ENCODE data around the gene HOXD13.

The HOXD13 gene

GRCh38 chr2:176092270-176093144 is at the start of gene HOXD13:
TSS of gene HOXD13 (plus strand) at chr2:176092721. CDS start at chr2:176092891, 170 bp downstream.
- no peak for DNase-seq (ENCODE audit: low spot score)

DNA sequence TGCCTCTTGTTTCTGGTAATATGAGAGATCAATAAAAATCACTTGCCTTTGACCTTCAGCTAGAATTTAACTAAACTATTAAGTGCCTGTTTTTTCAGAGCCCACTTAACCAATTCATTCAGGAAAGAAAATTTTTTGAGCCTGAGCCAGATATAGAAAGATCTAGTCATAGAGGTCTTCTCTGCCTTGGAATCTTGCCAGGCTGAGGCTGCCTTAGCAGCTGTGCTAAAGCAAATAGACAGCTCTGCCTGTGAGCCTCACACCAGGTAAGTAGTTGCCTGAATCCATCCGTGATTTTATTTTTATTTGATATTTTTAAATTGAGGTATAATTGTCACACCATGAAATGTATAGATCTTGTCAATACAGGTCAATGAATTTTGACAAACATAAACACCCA is 36.1 kb upstream of the HOXD13 start:
- no peak for DNase-seq (ENCODE audit: low spot score)

DNA sequence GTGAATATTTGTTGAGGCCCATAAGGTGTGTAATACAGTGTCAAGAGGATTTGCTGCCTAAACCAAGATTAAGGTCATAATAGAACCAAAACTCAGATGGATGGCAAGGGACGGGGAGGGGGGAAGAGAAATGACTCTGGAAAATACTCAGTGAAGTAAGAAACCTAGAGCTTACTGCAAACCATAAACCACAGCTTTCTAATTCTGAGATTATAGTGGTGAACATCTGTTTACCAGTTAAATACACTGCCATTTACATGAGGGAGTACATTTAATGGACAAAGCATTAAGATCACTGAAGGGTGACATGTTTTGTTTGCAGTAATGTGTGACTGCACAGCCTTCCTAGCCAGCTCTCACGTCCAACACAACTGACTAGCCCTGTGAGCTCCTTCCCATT is 28.6 kb upstream of the HOXD13 start:
- DNase-seq (ENCODE audit: low spot score), result no peak

DNA sequence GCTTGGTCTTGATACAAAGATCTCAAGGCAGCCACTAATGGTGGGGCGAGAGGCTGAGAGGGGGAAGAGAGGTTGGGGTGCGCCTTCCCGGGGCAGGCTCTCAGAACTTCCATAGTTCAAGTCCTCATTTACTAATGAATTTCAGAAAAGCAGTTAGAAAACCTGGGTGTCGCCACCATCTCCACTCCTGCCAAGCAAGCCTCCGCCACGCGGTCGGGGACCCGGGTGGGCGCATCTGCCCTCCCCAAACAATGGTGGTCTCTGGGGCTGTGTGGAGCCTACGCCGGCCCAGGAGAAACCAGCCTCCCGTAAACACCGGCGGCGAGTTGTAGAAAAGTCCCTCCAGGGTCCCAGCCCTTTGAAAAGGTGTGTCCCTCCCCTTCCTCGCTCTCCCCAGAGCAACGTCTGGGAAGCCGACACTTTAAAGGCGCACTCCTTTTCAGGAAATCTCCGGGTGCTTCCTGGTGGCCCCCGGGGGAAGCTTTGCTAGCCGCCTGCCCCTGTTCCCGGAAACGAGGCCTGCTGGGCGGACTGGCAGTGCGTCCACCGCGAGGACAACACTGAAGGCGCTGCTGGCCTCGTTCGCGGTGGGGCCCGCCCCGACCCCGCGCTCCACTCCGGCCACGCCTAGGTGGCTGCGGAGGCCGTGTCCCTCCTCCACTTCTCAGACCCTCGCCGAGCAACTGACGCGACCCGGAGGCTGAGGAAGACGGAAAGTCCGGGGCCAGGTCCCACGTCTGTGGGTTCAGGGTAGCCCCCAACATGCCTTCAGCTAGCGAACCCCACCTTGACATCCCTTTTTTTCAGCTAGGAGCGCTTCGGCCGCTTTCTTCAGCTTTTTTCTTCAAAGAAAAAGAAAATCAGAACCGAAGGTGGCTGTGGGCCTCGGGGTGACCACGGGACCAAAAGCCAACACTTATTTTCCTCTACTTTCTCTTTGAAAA is 25.6 kb upstream of the HOXD13 start:
- no peak for DNase-seq (ENCODE audit: low spot score)

DNA sequence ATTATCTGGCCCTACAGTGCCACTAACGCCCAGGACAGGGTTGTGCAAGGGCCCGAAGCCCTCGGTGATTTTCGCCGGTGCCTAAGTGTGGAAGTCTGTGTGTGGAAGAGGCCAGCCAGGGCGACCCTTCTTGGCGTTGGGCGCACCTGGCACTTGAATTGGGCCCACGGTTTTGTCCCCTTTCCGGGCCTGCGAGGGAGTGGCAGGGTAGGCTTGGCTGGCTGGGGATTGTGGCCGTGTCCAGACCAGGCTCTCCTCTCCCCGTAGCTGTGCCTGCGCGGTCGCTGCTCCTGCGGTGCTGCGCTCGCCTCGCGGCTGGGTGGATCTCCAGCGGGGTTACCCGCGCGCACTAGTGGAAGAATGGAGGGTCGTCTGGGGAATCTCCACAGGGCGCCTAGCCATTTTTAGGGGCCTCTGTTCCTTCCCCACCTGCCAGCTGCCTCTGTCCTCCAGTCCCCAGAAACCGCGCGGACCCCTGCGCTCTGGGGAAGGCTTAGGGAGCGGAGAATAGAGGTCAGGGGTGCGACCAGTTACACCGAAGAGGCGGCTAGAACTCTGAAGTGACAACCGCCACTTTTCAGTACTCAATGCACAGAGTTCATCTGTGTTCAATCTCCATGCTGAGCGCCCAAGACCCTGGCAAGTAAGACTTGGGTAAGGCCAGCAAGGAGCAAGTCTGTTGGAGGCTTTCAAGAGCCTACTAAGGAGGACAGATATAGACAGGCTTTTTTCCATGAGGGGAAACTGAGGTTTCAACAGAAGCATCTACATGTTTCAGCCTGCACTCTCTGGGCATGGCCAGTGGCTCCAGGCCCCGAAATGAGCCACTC is 24.7 kb upstream of the HOXD13 start:
- no peak for DNase-seq (ENCODE audit: low spot score)

GRCh38 chr2:176068419-176068832 is 24.1 kb upstream of the HOXD13 start:
- no peak for DNase-seq (ENCODE audit: low spot score)

DNA sequence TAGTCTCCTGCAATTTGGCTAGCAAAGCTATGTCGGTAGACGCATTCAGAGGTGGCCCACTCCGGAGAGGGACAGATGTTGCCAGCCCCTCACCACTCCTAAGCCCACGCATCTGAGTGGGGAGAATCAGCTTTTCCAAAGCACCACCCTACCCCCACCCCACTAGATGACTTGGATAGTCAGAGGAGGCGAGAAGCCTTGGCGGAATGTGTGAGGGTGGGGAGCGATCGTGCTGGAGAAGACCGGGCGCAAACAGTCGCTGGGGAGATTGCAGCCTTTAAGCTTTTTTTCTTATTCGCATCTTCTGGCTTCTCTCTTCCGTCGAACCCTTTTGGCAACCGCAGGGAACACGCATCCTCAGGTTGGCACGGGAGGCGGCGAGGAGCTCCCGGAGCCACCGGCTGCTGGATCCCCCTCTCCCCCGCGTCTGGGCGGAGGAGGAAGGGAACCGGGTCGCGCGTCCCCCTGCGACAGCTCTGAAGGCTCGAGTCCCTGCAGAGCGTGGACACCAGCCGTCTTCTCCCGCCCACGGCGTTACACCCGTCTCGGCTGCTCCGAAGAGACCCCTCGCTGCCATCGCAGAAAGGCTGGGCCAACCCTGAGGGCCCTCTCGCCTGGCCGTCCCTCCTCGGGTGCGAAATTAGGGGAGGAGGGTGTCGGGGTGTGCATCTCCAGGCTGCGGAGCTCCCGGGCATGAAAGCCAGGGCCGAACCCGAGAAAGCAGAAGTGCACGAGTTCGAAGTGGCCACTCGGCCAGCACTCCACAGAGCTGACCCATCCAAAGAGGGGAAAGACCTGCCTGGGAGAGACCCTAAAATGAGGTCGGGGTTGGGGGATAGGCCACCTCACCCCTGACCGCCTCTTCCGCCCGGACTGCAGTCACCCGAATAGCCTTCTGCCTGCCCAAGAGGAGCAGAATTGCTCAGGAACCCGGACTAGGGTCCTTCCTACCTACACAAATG is 20.9 kb upstream of the HOXD13 start:
- DNase-seq (ENCODE audit: low spot score), result no peak

DNA sequence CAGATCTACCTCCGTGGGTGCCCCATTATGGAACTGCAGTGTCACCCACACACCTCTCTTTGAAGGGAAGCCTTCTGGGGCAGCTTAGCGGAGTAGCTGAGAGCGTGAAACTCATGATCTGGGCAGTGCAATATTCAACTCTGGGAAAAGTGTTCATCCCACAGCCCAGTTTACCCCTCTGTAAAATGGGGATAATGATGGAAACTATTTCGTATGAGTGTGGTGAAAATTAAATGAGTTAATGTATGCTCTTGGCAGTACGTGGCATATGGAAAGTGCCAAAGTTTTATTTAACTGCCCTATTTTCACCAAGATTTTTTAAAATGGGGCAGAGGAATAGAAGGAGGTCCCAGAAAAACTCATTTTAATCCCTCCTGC is 20.2 kb upstream of the HOXD13 start:
- no peak for DNase-seq (ENCODE audit: low spot score)

- no peak for DNase-seq (ENCODE audit: low spot score)
Measured at GRCh38 chr2:176072951-176073904, 19.3 kb upstream of the HOXD13 start.

DNA sequence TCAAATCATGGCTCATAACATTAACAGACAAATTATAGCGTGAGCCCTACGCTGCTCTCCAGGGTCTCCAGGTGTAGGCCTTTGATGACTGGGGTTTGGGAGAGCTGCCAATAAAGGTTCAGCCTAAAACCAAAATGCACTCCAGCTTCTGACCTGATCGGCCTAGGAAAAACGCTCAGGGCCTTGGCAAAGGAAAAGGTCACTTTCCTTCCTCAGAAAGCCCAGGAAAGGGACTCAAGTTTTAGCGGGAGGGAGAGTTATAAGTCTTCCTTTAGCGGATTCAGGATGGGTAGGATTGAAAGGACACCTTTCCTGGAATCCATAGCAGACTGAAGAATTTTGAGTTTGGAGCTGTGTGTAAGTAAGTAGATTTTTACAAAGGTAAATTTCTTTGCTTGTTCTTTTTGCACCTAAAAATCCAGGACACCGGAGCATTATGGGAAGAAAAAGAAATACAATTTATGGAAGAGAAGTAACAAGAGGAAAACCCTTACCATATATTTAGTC is 17.5 kb upstream of the HOXD13 start:
- no peak for DNase-seq (ENCODE audit: low spot score)

DNA sequence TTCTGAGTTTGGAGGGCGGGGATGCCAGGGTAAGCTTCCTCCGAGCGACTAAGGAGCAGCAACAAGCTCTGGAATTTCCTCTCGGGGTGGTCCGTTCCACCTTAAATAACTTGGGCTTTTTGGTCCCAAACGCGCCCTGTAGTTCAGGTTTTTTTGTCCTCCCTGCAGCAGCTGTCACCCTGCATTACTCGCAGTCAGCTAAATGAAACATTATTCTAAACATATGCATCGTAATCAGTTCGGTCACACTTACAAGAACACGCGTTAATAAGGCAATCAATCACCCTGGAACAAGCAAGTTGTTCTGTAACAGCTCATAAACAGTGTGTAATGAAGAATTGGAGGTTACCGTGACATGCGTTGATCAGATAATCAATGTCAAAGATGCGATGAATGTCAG is 17.0 kb upstream of the HOXD13 start:
- no peak for DNase-seq (ENCODE audit: low spot score)

DNA sequence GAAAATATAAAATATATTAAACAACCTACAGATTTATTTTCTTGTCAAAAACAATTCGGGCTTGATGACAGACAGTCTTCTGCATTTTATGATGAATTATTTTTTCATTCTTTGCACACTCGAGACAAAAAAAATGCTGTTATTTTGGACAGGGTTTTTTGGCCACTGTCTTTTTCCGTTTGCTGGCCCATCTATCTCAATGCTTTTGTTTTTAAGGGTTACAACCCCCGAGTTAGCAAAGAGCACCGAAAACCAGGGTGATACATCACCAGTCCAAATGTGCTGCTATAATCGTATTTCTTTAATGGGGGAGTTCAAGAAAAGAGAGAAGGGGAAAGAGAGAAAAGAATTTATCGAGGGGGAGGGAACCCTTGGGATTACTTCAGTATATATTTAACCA is 16.5 kb upstream of the HOXD13 start:
- DNase-seq (ENCODE audit: low spot score), result no peak

GRCh38 chr2:176076796-176077195 is 15.7 kb upstream of the HOXD13 start:
- DNase-seq (ENCODE audit: low spot score), result no peak

DNA sequence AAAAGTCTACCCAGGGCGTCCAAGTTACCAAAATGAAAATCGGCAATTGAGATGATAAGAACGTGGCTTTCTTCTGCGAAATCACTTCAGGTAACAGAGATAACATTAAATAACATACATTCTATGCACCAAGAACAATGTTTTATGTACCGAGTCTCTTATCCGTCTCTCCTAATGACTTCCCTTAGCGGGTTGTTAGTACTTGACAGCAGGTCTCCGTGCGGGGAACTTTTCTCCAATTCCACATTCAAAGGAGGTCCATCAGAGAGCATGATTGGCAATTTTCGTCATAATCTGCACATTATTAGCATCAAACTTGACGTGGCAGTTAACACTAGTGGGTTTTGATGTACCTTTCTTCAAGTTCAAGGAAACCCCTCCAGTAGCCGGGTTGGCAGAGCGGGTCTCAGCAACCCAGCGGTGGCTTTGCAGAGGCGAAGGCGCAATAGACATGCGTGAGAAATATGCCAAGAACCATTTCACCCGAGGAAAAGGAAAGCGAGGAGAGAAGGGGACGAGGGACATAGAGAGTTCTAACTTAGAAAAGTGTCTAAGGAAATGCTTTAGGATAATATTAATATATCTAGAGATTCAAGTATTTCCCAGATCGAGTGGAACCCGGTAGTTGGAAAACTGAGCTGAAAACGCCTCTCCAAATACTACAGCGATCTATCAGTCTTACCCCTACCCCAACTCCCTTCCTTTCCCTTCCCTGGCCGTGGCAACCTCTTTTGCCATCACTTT is 13.8 kb upstream of the HOXD13 start:
- no peak for DNase-seq (ENCODE audit: low spot score)

- no peak for DNase-seq (ENCODE audit: low spot score)
Measured at GRCh38 chr2:176079285-176079830, 13.2 kb upstream of the HOXD13 start.

GRCh38 chr2:176079831-176080539 is 12.5 kb upstream of the HOXD13 start:
- DNase-seq (ENCODE audit: low spot score), result peak; percentile 61

DNA sequence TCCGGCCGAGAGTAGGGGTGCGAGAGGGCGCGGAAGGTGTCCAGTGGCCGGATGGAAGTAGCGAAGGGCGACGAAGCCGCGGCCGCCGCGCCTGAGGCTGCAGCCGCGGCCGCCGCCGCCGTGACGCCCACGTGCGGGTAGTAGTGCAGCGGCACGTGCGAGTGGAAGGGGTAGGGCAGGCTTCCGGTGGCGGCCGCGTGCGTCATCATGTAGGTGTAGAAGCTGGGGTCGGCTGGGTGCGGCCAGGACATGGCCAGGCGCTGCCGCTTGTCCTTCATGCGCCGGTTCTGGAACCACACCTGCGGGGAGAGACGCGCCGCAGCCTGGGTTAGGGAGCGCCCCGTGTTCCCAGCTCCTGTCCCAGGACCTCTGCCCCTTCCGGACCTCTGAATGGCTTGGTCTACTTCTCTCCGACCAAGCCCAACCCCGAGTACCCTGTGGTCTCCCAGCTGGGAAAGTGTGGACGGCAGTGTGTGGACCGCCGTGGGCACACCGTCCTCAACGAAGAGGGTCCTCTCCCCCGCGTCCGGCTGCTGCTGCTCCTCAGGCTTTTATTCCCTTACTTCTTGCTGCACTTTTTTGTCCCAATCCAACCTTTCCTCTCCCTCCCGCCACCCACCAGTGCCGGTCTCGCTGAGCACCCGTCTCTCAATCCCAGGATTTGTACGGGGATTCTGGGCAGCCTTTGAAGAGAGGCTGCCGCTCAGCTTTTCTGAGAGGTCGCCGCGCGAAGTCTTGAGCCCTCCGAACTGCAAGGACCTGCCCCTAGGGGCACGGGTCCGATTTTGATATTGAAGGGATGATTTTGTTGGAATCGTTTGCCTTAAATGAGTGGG is 11.8 kb upstream of the HOXD13 start:
- DNase-seq (ENCODE audit: low spot score), result no peak

All from kidney tubule cell (primary cell).